Measurements from ENCODE around the gene SPTSSA.
"Not testable (repeated sequence)": the region's sequence is repeated elsewhere in the genome, so short reads cannot be mapped to it uniquely, and the experiment has no call there.

The SPTSSA gene, protein sequence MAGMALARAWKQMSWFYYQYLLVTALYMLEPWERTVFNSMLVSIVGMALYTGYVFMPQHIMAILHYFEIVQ

DNA sequence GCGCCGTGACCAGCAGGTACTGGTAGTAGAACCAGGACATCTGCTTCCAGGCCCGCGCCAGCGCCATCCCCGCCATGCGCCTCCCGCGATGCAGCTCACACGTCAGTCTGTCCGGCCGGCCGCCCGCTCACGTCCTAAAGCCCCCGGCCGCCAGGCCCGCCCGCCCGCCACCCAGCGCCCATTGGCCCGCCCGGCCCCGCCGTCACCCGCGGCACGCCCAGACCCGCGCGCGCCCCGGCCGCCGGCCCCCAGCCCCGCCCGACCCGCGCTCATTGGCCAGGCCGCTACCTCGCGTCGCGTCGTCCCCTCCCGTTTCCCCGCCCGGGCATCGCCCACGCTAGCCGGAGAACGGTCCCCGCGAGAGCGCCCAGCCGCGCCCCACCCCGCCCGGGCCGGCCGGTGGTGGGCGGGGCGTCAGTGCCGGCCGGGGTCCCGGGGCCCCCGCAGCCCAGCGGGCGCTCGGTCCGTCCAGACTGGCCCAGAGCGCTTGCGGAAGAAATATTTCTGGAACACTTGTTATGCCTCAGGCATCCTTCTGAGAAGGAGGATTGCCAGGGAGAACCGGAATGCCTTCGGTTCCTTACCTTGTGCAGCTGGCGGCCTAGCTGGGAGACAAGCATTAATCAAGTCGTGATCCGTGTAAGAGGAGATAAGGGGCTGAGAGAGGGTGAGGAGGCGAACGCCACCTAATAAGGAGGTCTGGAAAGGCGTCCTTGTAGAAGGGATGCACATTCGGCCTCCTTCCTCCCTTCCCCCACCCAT lies at the start of gene SPTSSA:
TSS of gene SPTSSA (minus strand) at position 109 of the 762 bp plus-strand sequence. CDS start at position 76, 33 bp downstream.
- DNase-seq (ENCODE audit: low read depth in 2 of 2) = peak; percentile 70 to 82

DNA sequence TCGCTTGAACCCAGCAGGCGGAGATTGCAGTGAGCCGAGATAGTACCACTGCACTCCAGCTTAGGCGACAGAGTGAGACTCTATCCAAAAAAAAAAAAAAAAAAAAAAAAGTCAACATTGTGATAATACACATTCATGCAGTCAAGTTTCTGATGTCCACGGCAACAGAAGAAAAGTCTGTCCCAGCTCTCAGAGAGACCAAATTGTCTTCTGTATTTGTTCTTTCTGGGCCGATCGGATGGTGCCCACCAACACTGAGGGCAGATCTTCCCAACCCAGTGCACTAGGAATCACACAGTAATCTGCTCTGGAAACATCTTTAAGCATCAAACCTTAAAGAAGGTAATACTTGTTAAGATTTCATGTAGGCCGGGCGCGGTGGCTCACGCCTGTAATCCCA lies 45.8 kb upstream of the SPTSSA start:
- DNase-seq (ENCODE audit: low read depth in 2 of 2) = no peak

DNA sequence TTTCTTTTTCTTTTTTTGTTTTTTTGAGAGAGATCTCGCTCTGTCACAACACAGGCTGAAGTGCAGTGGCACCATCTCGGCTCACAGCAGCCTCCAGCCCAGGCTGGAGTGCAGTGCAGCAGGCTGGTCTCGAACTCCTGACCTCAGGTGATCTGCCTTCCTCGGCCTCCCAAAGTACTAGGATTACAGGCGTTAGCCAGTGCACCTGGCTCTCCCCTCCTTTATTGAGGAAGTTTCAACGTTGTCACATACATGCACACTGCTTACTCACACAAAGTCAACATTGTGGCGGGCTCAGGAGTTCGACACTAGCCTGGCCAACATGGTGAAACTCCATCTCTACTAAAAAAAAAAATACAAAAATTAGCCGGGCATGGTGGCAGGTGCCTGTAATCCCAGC lies 45.4 kb upstream of the SPTSSA start:
- no peak for DNase-seq (ENCODE audit: low read depth in 2 of 2)

DNA sequence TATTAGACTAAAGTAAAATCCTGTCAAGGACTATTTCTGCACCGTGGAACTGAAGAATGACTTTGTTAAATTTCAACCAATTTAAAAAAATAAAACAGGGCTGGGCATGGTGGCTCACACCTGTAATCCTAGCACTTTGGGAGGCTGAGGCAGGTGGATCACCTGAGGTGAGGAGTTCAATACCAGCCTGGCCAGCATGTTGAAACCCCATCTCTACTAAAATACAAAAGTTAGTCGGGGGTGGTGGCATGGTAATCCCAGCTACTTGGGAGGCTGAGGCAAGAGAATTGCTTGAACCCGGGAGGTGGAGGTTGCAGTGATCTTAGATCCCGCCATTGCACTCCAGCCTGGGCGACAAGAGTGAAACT lies 43.1 kb upstream of the SPTSSA start:
- DNase-seq (ENCODE audit: low read depth in 2 of 2) = not testable (repeated sequence)

DNA sequence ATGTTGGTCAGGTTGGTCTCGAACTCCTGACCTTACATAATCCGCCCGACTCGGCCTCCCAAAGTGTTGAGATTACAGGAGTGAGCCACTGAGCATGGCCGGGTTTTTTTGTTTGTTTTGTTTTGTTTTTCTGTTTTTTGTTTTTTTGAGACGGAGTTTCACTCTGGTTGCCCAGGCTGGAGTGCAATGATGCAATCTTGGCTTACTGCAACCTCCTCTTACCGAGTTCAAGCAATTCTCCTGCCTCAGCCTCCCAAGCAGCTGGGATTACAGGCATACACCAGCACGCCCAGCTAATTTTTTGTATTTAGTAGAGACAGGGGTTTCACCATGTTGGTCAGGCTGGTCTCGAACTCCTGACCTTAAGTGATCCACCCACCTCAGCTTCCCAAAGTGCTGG lies 42.0 kb upstream of the SPTSSA start:
- DNase-seq (ENCODE audit: low read depth in 2 of 2) = not testable (repeated sequence)

DNA sequence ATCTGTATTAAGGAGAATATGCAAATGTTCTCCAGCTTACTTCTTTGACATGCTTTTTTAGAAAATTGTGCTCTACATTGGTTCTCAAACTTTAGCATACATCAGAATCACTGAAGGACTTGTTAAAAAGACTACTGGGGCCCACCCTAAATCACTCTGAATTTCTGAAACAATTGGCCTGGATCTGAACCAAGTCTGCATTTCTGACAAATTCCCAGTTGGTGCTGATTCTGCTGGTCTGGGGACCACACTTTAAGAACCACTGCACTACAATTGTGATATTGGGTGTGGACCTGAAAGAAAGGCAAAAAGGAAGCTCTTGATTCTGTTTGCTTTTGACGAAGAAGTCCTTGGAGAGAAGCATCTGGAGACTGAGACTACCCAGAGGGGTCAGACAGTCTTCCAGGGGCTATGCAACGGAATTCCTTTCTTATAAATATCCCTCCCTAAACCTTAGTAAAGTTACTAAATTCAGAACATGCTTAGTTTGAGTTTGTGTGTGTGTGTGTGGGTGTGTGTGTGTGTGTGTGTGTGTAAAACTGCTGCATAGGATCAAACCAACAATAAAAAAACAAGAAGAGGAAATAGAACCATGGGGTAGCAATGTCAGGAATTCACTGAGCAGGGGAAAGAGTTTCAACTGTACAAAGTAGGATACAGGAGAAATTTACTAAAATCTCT lies 40.6 kb upstream of the SPTSSA start:
- no peak for DNase-seq (ENCODE audit: low read depth in 2 of 2)

DNA sequence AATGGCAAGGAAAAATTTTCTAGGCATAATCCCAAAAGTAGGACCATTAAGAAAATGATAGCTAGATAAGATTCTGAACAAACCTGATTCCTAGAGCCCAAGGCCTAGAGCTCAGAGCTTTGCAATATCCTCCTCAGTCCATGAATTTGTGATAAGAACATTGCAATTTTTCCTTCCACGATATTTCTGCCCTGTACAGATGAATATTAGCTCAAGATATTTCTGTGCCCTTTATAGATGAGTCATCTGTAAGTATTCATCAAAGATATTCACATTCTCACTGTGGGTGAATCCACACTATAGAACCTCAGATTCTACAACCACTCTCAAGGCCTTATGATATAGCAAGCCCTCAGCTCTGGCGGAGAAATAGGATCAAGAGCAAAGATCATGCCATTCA lies 40.0 kb upstream of the SPTSSA start:
- DNase-seq (ENCODE audit: low read depth in 2 of 2) = no peak

DNA sequence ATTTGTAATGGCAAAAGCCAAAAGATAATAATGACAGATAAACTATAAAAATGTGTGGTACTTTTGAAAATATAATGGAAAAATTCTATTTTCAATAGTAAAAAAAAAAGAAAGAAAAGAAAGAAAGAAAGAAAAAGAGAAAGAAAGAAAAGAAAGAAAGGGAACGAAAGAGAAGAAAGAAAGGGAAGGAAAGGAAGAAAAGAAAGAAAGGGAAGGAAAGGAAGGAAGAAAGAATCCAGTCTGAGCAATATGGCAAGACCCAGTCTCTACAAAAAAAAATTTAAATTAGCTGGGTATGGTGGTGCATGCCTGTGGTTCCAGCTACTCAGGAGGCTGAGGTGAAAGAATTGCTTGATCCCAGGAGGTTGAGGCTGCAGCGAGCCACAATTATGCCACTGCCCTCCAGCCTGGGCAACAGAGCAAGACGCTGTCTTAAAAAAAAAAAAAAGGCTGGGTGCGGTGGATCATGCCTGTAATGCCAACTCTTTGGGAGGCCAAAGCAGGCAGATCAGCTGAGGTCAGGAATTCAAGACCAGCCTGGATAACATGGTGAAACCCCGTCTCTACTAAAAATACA lies 39.1 kb upstream of the SPTSSA start:
- DNase-seq (ENCODE audit: low read depth in 2 of 2) = no peak

DNA sequence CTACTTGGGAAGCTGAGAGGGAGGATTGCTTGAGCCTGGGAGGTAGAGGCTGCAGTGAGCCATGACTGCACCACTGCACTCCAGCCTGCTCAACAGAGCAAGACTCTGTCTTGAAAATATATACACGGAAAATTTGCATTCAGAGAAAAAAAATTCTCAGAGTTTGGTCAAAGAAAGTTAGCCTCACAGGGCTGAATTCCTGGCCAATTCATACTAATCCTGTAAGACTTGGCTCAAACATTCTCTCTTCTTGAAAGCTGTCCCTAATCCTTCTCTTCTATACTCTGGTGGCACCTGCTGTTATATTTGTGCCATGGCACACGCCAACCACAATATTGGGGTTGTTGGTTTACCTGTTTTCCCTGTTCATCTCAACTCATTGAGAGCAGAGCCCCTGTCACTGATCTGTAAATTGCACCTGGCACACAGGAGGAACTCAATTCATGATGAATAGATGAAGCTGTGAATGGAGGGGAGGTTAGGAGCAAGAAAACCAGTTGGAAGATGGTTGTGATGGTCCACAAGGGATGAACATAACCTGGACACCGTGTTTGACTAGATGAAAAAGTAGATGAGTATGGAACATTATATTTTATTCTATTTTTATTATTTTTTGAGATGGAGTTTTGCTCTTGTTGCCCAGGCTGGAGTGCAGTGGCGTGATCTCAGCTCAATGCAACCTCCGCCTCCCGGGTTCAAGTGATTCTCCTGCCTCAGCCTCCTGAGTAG lies 36.8 kb upstream of the SPTSSA start:
- no peak for DNase-seq (ENCODE audit: low read depth in 2 of 2)

DNA sequence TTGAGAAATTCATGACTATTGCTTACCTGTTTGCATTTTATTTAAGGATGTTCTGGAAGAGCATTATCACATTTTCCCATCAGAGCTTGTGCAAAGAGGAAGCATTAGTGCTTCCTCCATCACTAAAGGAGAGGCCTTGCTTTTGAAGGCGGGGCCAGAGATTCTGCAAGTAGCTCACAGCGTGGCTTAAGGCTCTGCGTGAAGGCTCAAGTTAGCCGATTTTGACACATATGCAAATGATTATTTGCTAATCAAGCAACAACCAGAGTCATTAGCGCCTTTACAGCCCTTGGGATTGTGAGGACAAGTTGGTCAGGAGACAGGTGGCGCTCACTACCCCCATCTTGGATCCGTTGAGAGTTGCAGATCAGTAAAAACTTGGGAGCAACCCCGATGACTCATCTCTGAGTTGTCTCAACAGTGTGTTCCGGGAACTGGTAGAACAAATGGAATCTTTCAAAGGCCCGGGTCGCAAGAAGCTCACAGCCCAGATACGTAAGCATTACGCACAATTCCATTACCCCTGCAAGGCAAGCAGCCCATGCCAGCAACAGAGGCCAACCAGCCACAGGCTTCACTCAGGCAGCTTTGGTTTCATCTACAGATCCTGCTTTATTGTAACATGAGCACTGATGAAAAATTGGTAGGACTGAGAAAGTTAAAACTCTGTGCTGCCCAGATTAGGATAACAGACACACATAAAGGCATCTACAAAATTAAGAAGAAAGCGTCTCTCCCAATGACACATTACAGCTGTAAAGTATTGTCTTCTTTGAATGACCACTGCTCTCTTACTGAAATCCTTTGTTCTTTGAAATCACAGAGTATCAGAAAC lies 34.9 kb upstream of the SPTSSA start:
- no peak for DNase-seq (ENCODE audit: low read depth in 2 of 2)

DNA sequence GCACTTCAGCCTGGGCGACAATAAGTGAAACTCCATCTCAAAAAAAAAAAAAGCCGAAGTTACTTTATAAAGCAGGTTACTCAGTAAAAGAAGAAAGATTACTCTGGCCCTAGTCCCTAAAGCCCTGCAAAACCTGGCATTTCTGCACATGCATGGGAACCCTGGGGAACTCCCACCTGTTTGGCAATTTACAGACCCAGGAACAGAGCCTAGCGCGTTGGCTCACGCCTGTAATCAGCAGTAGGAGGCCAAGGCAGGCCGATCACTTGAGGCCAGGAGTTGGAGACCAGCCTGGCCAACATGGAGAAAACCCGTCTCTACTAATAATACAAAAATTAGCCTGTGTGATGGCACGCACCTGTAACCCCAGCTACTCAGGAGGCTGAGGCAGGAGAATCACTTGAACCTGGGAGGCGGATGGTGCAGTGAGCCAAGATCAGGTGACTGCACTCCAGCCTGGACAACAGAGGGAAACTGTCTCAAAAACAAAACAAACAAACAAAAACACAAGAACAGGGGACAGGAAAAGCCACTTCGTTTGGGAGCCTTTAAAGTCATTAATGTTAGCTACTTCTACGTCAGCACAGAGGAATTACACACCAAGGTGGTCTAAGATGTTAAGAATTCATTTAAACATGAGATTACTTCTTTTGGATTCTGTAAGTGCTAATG lies 34.1 kb upstream of the SPTSSA start:
- no peak for DNase-seq (ENCODE audit: low read depth in 2 of 2)

DNA sequence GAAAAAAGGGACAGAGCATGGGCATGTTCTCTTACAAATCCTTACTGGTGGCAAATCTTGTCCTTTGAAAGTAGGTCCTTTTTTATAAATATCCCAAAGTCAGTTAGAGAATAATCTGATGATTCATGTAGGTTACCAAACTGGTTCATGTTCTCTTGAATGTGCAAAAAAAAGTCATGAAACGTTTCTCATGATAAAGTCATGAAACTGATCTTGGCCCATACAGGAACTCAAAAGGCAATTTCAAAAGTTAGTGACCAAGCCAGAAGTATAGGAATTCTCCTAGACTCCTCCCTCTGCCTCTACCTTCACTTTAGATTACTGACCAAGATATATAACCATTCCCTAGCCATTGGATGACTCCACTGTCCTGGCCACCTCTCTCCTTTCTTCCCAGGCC lies 27.3 kb upstream of the SPTSSA start:
- DNase-seq (ENCODE audit: low read depth in 2 of 2) = no peak

DNA sequence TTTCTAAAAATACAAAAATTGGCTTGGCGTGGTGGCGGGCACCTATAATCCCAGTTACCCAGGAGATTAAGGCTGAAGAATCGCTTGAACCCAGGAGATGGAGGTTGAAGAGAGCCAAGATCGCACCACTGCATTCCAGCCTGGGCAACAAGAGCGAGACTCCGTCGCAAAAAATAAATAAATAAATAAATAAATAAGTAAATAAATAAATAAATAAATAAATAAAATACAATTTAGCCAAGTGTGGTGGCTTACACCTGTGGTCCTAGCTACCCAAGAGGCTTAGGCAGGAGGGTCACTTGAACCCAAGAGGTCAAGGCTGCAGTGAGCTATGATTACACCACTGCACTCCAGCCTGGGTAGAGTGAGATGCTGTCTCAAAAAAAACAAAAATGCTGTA lies 26.5 kb upstream of the SPTSSA start:
- DNase-seq (ENCODE audit: low read depth in 2 of 2) = no peak

DNA sequence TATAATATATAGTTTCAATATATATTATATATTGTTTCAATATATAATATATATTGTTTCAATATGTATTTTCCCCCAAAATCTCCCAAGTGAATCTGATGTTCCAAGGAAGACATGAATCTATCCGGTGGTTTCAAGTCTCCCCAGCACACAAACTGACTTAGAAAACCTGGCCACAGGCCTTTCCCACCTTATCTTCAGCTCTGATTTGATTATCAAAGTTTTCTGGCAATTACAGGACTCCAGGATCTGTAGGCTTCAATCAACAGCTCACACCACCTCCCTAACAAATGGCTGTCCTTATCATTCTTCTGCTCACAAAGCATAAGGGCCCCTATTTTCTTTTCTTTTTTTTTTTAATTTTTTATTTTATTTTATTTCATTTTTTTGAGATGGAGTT lies 22.7 kb upstream of the SPTSSA start:
- DNase-seq (ENCODE audit: low read depth in 2 of 2) = no peak

DNA sequence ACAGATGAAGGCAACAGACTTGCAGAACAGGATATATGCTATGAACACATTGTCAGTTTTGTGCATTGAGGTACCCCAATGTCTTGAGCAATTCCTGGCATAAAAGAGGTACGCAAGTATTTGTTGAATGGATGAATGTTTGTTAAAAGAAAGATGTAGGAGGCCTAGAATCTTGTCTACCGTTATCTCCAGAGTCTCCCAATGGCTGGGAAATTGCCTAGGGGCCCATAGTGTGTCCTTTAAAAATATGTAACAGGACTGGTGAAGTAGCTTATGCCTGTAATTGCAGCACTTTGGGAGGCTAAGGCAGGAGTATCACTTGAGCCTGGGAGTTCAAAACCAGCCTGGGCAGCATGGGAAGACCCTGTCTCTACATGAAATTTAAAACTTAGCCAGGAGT lies 20.4 kb upstream of the SPTSSA start:
- DNase-seq (ENCODE audit: low read depth in 2 of 2) = no peak

DNA sequence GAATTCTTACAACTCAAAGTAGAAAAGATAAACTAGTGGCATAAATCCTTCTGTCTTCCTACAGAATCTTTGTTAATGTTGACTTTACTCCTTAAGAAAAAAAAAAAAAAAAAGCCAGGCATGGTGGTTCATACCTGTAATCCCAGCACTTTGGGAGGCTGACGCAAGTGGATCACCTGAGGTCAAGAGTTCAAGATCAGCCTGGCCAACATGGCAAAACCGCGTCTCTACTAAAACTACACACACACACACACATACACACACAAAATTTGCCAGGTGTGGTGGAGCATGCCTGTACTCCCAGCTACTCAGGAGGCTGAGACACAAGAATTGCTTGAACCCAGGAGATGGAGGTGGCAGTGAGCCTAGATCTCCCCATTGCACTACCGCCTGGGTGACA lies 17.7 kb upstream of the SPTSSA start:
- no peak for DNase-seq (ENCODE audit: low read depth in 2 of 2)

DNA sequence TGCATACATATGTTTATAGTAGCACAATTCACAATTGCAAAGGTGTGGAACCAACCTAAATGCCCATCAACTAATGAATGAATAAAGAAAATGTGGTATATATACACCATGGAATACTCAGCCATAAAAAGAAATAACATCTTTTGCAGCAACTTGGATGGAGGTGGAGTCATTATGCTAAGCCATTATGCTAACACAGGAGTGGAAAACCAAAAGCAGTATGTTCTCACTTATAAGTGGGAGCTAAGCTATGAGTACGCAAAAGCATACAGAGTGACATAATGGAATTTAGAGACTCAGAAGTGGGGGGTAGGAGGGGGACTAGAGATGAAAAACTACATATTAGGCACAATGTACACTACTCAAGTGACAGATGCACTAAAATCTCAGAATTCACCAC lies 16.2 kb upstream of the SPTSSA start:
- DNase-seq (ENCODE audit: low read depth in 2 of 2) = no peak

DNA sequence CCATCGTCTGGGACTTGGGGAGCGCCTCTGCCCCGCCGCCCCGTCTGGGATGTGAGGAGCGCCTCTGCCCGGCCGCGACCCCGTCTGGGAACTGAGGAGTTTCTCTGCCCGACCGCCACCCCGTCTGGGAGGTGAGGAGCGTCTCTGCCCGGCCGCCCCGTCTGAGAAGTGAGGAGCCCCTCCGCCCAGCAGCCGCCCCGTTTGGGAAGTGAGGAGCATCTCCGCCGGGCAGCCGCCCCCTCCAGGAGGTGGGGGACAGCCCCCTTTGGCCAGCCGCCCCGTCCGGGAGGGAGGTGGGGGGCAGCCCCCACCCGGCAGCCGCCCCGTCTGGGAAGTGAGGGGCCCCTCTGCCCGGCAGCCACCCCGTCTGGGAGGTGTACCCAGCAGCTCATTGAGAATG lies 14.0 kb upstream of the SPTSSA start:
- not testable (repeated sequence) for DNase-seq (ENCODE audit: low read depth in 2 of 2)

DNA sequence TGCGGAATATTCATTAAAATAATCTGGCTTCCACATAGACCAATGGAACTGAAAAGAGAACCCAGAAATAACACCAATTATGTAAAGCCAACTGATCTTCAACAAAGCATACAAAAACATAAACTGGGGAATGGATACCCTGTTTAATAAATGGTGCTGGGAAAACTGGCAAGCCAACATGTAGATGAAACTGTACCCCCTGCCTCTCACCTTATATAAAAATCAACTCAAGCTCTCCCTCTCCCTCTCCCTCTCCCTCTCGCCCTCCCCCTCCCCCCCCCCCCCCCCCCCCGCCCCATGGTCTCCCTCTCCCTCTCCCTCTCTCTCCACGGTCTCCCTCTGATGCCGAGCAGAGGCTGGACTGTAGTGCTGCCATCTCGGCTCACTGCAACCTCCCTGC lies 13.1 kb upstream of the SPTSSA start:
- no peak for DNase-seq (ENCODE audit: low read depth in 2 of 2)

DNA sequence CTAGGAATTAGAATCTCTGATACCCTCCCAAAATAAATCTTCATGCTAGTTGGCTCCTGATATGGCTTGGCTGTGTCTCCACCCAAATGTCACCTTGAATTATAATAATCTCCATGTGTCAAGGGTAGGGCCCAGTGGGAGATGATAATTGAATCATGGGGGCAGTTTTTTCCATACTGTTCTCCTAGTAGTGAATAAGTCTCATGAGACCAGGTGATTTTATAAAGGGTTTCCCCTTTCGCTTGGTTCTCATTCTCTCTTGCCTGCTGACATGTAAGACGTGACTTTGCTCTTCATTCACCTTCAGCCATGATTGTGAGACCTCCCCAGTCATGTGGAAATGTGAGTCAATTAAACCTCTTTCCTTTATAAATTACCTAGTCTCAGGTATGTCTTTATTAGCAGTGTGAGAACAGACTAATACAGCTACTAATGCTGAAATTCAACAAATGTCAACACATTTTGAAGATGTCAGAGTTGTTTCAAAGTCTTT lies 12.2 kb upstream of the SPTSSA start:
- no peak for DNase-seq (ENCODE audit: low read depth in 2 of 2)

All from stimulated activated CD8-positive, alpha-beta memory T cell treated with anti-CD3 and anti-CD28 coated beads, Interleukin-15, amount 100 ng/mL, for 4 hours (primary cell).